ENCODE results near the gene FLYWCH1.

DNA sequence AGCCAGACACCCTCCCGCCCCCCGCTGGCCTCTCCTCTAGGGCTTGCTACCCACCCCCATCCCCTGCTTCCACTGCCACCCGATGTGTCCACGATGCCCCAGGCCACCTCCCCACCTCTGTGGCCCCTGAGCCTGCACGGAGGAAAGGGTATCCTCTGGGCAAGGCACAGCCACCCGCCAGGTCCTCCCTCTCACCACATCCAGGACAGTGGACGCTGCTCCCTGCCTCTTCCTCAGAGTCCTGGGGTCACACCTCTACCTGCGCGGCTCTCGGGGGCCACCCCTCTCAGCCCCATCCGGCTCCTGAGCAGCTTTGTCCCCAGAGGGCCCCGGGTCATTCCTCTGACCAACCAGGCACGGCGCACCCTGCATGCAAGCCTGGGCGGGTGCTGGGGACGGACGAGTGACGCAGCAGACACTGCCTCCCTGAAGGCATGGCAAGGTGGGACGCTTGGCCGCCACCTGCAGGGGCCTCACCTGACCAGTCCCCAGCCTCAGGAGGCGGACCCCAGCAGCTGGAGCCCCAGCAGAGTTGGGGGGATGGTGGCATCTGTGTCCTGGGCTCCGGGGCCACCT lies 24.8 kb downstream of the FLYWCH1 start:
- TF ChIP-seq TAF1 (IDR thresholded peaks at IDR 0.05; ENCODE audit: borderline replicate concordance, low read depth, low read length): no peak
- TF ChIP-seq POLR2AphosphoS5 (IDR thresholded peaks at IDR 0.05; ENCODE audit: low read depth, low read length): no peak

Data from GM12892 (cell line).